SK-N-MC (cell line): Measurements from ENCODE around the gene PANK1.

ENCODE experiments used
- EZH2 ChIP-seq: fragments of 200-600 bp; sonication (generic); IDR thresholded peaks from one replicate; pipeline ENCODE4 v1.6.1; 2017; ENCODE audit warnings: antibody characterized with exemption
- POLR2AphosphoS5 ChIP-seq: IDR thresholded peaks from 2 replicates; pipeline ENCODE4 v1.6.1; 2012; ENCODE audit warnings: mild to moderate bottlenecking, low read depth, low read length, borderline replicate concordance

GRCh38 chr10:89663144-89663543 is 18.1 kb upstream of the PANK1 start:
- TF ChIP-seq EZH2 (no peak), POLR2AphosphoS5 (no peak)
